SH-SY5Y (cell line): ENCODE data around the gene VENTX.

ENCODE experiments used
- GATA2 ChIP-seq: IDR thresholded peaks from 2 replicates; pipeline ENCODE4 v1.6.1; 2011; ENCODE audit warnings: mild to moderate bottlenecking, low read depth, low read length
- GATA3 ChIP-seq: IDR thresholded peaks from 2 replicates; pipeline ENCODE4 v1.6.1; 2011; ENCODE audit warnings: low read depth, mild to moderate bottlenecking, low read length, moderate library complexity

DNA sequence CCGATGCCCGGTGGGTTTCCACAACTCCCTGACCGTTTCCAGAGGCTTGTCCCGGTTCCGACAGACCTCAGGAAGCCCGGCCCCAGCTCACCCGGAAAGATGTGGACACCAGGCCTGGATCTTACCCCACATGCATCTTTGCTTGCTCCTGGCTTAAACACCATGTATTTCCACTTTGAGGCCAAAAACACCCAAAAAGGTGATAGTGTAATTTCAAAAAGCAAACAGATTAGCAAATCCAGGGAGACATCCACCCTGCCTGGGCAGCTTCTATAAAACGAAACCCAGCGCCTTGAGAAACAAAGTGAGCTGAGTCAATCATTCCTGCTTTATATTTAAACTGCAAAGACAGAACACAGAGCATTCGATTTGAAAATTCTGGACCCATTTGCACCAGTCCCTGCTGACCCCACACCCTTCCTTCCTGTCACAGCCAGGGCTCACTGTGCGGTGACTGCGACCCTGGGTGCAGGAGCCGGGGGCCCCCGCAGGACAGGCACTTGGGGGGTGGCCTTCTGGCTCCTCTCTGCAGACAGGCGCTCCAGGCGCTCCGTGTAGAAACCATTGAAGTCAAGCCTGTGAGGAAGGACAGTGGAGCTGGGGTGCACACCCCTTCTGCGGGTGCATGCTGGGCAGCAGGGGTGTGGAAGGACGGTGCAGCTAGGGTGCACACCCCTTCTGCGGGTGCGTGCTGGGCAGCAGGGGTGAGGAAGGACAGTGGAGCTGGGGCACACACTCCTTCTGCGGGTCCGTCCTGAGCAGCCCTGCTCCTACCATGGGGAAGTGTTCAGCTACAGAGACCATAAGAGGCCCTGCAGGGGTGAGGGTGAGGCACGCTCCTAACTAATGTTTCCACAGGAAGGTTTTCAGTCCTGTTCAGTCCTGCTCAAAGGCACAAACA, 41.9 kb downstream of the VENTX start:
- TF ChIP-seq GATA2, result no peak
- TF ChIP-seq GATA3, result no peak
